ENCODE data around the gene MYO1F. TPM values are rescaled to one million over a fixed set of nuclear protein-coding genes. Genes with fewer than 3 reads are reported as not detected.

MYO1F gene
- total and polyA plus RNA-seq, 10 of the 15 experiments (the other 5 are each of a cell fraction or from before 2014, with no cell fraction given) = 3.5 to 49.4 (median 31.3) TPM

DNA sequence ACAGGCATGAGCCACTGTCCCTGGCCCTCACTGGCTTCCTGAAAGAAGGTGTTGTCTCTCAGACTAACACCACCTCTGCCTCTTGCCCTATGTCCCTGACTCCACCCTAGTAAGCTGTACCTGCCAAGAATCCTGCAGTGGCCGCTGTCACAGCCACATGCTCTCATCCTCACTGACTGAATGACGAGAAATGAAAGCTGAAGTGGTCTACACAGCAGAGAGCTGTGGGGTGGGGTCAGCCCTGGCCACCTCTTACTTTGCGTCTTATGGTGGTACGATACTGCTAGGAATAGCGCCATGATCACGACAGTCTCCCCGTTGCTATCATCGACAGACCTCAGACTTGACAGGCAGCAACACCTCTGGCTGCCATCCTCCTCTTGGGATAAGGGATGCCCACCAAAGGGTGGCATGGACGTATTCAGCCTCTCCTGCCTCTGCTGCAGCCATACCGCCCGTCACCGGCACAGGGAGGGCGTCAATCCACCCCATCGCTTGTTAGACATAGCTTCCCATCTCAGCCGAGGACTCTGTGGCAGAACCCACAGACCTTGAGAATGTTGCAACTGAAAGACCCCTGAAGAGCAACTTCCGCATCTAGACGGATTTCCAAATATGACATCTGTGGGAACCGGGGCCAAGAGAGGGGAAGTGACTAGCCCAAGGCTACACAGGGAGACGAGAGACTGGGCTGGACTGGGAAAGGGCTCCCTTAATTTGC, 809 bp downstream of the MYO1F start (continued):
- TF ChIP-seq, protein P1, sequence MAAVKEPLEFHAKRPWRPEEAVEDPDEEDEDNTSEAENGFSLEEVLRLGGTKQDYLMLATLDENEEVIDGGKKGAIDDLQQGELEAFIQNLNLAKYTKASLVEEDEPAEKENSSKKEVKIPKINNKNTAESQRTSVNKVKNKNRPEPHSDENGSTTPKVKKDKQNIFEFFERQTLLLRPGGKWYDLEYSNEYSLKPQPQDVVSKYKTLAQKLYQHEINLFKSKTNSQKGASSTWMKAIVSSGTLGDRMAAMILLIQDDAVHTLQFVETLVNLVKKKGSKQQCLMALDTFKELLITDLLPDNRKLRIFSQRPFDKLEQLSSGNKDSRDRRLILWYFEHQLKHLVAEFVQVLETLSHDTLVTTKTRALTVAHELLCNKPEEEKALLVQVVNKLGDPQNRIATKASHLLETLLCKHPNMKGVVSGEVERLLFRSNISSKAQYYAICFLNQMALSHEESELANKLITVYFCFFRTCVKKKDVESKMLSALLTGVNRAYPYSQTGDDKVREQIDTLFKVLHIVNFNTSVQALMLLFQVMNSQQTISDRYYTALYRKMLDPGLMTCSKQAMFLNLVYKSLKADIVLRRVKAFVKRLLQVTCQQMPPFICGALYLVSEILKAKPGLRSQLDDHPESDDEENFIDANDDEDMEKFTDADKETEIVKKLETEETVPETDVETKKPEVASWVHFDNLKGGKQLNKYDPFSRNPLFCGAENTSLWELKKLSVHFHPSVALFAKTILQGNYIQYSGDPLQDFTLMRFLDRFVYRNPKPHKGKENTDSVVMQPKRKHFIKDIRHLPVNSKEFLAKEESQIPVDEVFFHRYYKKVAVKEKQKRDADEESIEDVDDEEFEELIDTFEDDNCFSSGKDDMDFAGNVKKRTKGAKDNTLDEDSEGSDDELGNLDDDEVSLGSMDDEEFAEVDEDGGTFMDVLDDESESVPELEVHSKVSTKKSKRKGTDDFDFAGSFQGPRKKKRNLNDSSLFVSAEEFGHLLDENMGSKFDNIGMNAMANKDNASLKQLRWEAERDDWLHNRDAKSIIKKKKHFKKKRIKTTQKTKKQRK (IDR thresholded peaks at IDR 0.05; ENCODE audit: low read depth, low read length) = no peak
- TF ChIP-seq BACH1 (IDR thresholded peaks at IDR 0.05; ENCODE audit: borderline replicate concordance) (no peak), RUNX3 (IDR thresholded peaks at IDR 0.05; ENCODE audit: low read length) (peak; percentile 44), NFYB (IDR thresholded peaks at IDR 0.05; ENCODE audit: insufficient read depth, low read depth, low read length) (no peak), NBN (IDR thresholded peaks at IDR 0.05) (no peak), JUNB (IDR thresholded peaks at IDR 0.05) (peak; percentile 47; the same call in 1 of the 2 replicates), SRF (IDR thresholded peaks at IDR 0.05; ENCODE audit: low read depth in 2 of 2, low read length in 2 of 2) (peak in 1 of 2 experiments; percentile 88; a peak in 2 of 4 replicates), EED (IDR thresholded peaks at IDR 0.05; ENCODE audit: low read depth) (peak; percentile 27; the same call in 1 of the 2 replicates), CBFB (IDR thresholded peaks at IDR 0.05; ENCODE audit: low read depth) (no peak), IKZF2 (IDR thresholded peaks at IDR 0.05) (peak in 1 of 2 experiments; percentile 14; a peak in 1 of 4 replicates), FOS (IDR thresholded peaks at IDR 0.05; ENCODE audit: borderline replicate concordance, extremely low read depth, insufficient read length) (no peak), MYB (IDR thresholded peaks at IDR 0.05; ENCODE audit: borderline replicate concordance, low read depth, low read length) (no peak)
- TF ChIP-seq, protein P2, sequence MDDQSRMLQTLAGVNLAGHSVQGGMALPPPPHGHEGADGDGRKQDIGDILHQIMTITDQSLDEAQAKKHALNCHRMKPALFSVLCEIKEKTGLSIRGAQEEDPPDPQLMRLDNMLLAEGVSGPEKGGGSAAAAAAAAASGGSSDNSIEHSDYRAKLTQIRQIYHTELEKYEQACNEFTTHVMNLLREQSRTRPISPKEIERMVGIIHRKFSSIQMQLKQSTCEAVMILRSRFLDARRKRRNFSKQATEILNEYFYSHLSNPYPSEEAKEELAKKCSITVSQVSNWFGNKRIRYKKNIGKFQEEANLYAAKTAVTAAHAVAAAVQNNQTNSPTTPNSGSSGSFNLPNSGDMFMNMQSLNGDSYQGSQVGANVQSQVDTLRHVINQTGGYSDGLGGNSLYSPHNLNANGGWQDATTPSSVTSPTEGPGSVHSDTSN (IDR thresholded peaks at IDR 0.05; ENCODE audit: insufficient replicate concordance, low read depth, low read length) = no peak
- TF ChIP-seq, protein P3, sequence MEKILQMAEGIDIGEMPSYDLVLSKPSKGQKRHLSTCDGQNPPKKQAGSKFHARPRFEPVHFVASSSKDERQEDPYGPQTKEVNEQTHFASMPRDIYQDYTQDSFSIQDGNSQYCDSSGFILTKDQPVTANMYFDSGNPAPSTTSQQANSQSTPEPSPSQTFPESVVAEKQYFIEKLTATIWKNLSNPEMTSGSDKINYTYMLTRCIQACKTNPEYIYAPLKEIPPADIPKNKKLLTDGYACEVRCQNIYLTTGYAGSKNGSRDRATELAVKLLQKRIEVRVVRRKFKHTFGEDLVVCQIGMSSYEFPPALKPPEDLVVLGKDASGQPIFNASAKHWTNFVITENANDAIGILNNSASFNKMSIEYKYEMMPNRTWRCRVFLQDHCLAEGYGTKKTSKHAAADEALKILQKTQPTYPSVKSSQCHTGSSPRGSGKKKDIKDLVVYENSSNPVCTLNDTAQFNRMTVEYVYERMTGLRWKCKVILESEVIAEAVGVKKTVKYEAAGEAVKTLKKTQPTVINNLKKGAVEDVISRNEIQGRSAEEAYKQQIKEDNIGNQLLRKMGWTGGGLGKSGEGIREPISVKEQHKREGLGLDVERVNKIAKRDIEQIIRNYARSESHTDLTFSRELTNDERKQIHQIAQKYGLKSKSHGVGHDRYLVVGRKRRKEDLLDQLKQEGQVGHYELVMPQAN (conservative IDR thresholded peaks at IDR 0.05) = no peak
- TF ChIP-seq, protein P4, sequence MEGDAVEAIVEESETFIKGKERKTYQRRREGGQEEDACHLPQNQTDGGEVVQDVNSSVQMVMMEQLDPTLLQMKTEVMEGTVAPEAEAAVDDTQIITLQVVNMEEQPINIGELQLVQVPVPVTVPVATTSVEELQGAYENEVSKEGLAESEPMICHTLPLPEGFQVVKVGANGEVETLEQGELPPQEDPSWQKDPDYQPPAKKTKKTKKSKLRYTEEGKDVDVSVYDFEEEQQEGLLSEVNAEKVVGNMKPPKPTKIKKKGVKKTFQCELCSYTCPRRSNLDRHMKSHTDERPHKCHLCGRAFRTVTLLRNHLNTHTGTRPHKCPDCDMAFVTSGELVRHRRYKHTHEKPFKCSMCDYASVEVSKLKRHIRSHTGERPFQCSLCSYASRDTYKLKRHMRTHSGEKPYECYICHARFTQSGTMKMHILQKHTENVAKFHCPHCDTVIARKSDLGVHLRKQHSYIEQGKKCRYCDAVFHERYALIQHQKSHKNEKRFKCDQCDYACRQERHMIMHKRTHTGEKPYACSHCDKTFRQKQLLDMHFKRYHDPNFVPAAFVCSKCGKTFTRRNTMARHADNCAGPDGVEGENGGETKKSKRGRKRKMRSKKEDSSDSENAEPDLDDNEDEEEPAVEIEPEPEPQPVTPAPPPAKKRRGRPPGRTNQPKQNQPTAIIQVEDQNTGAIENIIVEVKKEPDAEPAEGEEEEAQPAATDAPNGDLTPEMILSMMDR (IDR thresholded peaks at IDR 0.05 in 2 of 3, conservative IDR thresholded peaks at IDR 0.05 in 1 of 3; ENCODE audit: control insufficient read depth in 2 of 3, extremely low read depth in 1 of 3, insufficient read depth in 1 of 3, low read depth in 3 of 3, low read length in 3 of 3) = no peak
- TF ChIP-seq, protein P5, sequence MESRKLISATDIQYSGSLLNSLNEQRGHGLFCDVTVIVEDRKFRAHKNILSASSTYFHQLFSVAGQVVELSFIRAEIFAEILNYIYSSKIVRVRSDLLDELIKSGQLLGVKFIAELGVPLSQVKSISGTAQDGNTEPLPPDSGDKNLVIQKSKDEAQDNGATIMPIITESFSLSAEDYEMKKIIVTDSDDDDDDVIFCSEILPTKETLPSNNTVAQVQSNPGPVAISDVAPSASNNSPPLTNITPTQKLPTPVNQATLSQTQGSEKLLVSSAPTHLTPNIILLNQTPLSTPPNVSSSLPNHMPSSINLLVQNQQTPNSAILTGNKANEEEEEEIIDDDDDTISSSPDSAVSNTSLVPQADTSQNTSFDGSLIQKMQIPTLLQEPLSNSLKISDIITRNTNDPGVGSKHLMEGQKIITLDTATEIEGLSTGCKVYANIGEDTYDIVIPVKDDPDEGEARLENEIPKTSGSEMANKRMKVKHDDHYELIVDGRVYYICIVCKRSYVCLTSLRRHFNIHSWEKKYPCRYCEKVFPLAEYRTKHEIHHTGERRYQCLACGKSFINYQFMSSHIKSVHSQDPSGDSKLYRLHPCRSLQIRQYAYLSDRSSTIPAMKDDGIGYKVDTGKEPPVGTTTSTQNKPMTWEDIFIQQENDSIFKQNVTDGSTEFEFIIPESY (IDR thresholded peaks at IDR 0.05) = no peak
- TF ChIP-seq, protein P6, sequence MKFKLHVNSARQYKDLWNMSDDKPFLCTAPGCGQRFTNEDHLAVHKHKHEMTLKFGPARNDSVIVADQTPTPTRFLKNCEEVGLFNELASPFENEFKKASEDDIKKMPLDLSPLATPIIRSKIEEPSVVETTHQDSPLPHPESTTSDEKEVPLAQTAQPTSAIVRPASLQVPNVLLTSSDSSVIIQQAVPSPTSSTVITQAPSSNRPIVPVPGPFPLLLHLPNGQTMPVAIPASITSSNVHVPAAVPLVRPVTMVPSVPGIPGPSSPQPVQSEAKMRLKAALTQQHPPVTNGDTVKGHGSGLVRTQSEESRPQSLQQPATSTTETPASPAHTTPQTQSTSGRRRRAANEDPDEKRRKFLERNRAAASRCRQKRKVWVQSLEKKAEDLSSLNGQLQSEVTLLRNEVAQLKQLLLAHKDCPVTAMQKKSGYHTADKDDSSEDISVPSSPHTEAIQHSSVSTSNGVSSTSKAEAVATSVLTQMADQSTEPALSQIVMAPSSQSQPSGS (IDR thresholded peaks at IDR 0.05; ENCODE audit: low read length) = no peak
